ENCODE data around the gene PCDHB8. TPM values are rescaled to one million over a fixed set of nuclear protein-coding genes. Genes with fewer than 3 reads are reported as not detected.
"Not testable (repeated sequence)": the region's sequence is repeated elsewhere in the genome, so short reads cannot be mapped to it uniquely, and the experiment has no call there.

PCDHB8 gene
- total and polyA plus RNA-seq, 2 donors (not counting 3 experiments of a cell fraction or from before 2014, with no cell fraction given): 0.25 to 0.53 TPM

DNA sequence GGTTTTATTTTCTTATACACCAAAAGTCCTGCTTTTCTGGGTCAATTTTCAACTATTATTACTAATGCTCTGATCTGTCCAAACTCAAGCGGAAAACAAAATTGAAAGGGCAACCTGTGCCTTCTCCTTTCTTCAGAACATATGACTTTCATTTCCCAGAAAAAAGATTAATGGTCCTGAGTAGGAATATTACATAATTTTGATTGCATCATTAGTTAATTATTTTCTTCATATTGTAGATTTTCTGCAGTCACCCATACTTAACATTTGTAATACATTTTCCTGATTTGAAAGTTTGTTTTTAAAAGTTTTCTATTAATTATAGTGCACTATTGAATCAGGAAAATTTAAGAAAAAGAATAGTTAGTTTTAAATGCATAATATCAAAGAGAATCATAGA, 1.7 kb upstream of the PCDHB8 start:
- ChIA-PET CTCF (no interaction called here), POLR2A (no interaction called here)
- Histone ChIP-seq H3K9me1 (replicated peaks; ENCODE audit: control insufficient read depth, extremely low read depth, insufficient read depth, low read length) (no peaks in the 10 kb centered on the region), H3K4me3 (replicated peaks in 1 of 3; ENCODE audit: insufficient read depth in 1 of 3, low read depth in 1 of 3, low read length in 3 of 3) (no peak overlapping the region), H3K27me3 (ENCODE audit: control insufficient read depth in 2 of 2, insufficient read depth in 2 of 2, low read length in 2 of 2) (no peaks in the 10 kb centered on the region), H3K27ac (ENCODE audit: insufficient read depth, low read depth, low read length) (no peak overlapping the region), H2AFZ (ENCODE audit: low read depth, low read length) (no peak overlapping the region), H4K20me1 (replicated peaks; ENCODE audit: control insufficient read depth, extremely low read depth, insufficient read depth, low read length) (no peaks in the 10 kb centered on the region), H3K9ac (replicated peaks; ENCODE audit: extremely low read depth, insufficient read depth, low read length) (no peak overlapping the region), H3K4me2 (ENCODE audit: insufficient read depth, low read length) (no peak overlapping the region), H3K9me3 (replicated peaks; ENCODE audit: control insufficient read depth, insufficient read depth, low read length) (no peaks in the 10 kb centered on the region), H3K36me3 (ENCODE audit: control insufficient read depth in 2 of 2, extremely low read depth in 1 of 2, insufficient read depth in 2 of 2, low read length in 2 of 2) (no peaks in the 10 kb centered on the region), H3K79me2 (ENCODE audit: control insufficient read depth, insufficient read depth, low read length) (no peaks in the 10 kb centered on the region), H3K4me1 (ENCODE audit: control insufficient read depth, extremely low read depth, insufficient read depth, low read length) (no peaks in the 10 kb centered on the region)
- BruUV-seq (replicated peaks): no TSS peak
- FAIRE-seq: no peak
- DNase-seq (ENCODE audit: low read depth, low spot score): no peak
- no peak for TF ChIP-seq EZH2 (IDR thresholded peaks at IDR 0.05; ENCODE audit: borderline replicate concordance, low read depth, low read length, severe bottlenecking)
- no peak for TF ChIP-seq GATA2 (IDR thresholded peaks at IDR 0.05; ENCODE audit: insufficient read depth, insufficient read length, low read depth, low read length)
- TF ChIP-seq JUN (IDR thresholded peaks at IDR 0.05; ENCODE audit: borderline replicate concordance, insufficient read depth, insufficient read length, low read depth): no peak
- no peak for TF ChIP-seq FOS (IDR thresholded peaks at IDR 0.05; ENCODE audit: borderline replicate concordance, insufficient read depth, low read length)
- TF ChIP-seq, protein P1, sequence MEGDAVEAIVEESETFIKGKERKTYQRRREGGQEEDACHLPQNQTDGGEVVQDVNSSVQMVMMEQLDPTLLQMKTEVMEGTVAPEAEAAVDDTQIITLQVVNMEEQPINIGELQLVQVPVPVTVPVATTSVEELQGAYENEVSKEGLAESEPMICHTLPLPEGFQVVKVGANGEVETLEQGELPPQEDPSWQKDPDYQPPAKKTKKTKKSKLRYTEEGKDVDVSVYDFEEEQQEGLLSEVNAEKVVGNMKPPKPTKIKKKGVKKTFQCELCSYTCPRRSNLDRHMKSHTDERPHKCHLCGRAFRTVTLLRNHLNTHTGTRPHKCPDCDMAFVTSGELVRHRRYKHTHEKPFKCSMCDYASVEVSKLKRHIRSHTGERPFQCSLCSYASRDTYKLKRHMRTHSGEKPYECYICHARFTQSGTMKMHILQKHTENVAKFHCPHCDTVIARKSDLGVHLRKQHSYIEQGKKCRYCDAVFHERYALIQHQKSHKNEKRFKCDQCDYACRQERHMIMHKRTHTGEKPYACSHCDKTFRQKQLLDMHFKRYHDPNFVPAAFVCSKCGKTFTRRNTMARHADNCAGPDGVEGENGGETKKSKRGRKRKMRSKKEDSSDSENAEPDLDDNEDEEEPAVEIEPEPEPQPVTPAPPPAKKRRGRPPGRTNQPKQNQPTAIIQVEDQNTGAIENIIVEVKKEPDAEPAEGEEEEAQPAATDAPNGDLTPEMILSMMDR (IDR thresholded peaks at IDR 0.05; ENCODE audit: extremely low read depth in 1 of 2, insufficient read depth in 1 of 2, low read depth in 1 of 2, low read length in 2 of 2): no peak
- TF ChIP-seq, protein P2, sequence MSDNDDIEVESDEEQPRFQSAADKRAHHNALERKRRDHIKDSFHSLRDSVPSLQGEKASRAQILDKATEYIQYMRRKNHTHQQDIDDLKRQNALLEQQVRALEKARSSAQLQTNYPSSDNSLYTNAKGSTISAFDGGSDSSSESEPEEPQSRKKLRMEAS (IDR thresholded peaks at IDR 0.05; ENCODE audit: insufficient read depth, insufficient read length): no peak
- no peak for TF ChIP-seq MYC (IDR thresholded peaks at IDR 0.05; ENCODE audit: low read depth, low read length)
- TF ChIP-seq POLR2A (IDR thresholded peaks at IDR 0.05; ENCODE audit: low read depth, low read length): no peak
- TF ChIP-seq POLR2AphosphoS5 (IDR thresholded peaks at IDR 0.05; ENCODE audit: insufficient read depth, low read depth, low read length): no peak
- dilution Hi-C loops (cut with MboI; ENCODE audit: extremely low pct_ligation_motif_present, low sequenced_read_pairs) (no loop called here), intact Hi-C loops (cut with micrococcal nuclease) (no loop called here)

DNA sequence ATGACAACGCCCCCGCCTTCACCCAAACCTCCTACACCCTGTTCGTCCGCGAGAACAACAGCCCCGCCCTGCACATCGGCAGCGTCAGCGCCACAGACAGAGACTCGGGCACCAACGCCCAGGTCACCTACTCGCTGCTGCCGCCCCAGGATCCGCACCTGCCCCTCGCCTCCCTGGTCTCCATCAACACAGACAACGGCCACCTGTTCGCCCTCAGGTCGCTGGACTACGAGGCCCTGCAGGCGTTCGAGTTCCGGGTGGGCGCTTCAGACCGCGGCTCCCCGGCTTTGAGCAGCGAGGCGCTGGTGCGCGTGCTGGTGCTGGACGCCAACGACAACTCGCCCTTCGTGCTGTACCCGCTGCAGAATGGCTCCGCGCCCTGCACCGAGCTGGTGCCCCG, 1.8 kb downstream of the PCDHB8 start:
- H3K9ac ChIP-seq (replicated peaks; ENCODE audit: extremely low read depth, insufficient read depth, low read length); H3K4me1 ChIP-seq (ENCODE audit: control insufficient read depth, extremely low read depth, insufficient read depth, low read length); H2AFZ ChIP-seq (ENCODE audit: low read depth, low read length); H3K9me1 ChIP-seq (replicated peaks; ENCODE audit: control insufficient read depth, extremely low read depth, insufficient read depth, low read length); DNase-seq (ENCODE audit: low read depth, low spot score); POLR2A ChIA-PET; FAIRE-seq; BruUV-seq (replicated peaks); H3K36me3 ChIP-seq (ENCODE audit: control insufficient read depth in 2 of 2, extremely low read depth in 1 of 2, insufficient read depth in 2 of 2, low read length in 2 of 2); dilution Hi-C loops (cut with MboI; ENCODE audit: extremely low pct_ligation_motif_present, low sequenced_read_pairs); H3K9me3 ChIP-seq (replicated peaks; ENCODE audit: control insufficient read depth, insufficient read depth, low read length); H3K27ac ChIP-seq (ENCODE audit: insufficient read depth, low read depth, low read length); H3K4me2 ChIP-seq (ENCODE audit: insufficient read depth, low read length); H3K27me3 ChIP-seq (ENCODE audit: control insufficient read depth in 2 of 2, insufficient read depth in 2 of 2, low read length in 2 of 2); H4K20me1 ChIP-seq (replicated peaks; ENCODE audit: control insufficient read depth, extremely low read depth, insufficient read depth, low read length); H3K4me3 ChIP-seq (replicated peaks in 1 of 3; ENCODE audit: insufficient read depth in 1 of 3, low read depth in 1 of 3, low read length in 3 of 3); intact Hi-C loops (cut with micrococcal nuclease); CTCF ChIA-PET; H3K79me2 ChIP-seq (ENCODE audit: control insufficient read depth, insufficient read depth, low read length): not testable (repeated sequence)

DNA sequence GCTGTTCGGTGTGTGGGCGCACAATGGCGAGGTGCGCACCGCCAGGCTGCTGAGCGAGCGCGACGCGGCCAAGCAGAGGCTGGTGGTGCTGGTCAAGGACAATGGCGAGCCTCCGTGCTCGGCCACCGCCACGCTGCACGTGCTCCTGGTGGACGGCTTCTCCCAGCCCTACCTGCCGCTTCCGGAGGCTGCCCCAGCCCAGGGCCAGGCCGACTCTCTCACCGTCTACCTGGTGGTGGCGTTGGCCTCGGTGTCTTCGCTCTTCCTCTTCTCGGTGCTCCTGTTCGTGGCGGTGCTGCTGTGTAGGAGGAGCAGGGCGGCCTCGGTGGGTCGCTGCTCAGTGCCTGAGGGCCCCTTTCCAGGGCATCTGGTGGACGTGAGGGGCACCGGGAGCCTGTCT, 2.3 kb downstream of the PCDHB8 start:
- H3K27me3 ChIP-seq (ENCODE audit: control insufficient read depth in 2 of 2, insufficient read depth in 2 of 2, low read length in 2 of 2); intact Hi-C loops (cut with micrococcal nuclease); H3K9ac ChIP-seq (replicated peaks; ENCODE audit: extremely low read depth, insufficient read depth, low read length); FAIRE-seq; dilution Hi-C loops (cut with MboI; ENCODE audit: extremely low pct_ligation_motif_present, low sequenced_read_pairs); DNase-seq (ENCODE audit: low read depth, low spot score); H2AFZ ChIP-seq (ENCODE audit: low read depth, low read length); H3K36me3 ChIP-seq (ENCODE audit: control insufficient read depth in 2 of 2, extremely low read depth in 1 of 2, insufficient read depth in 2 of 2, low read length in 2 of 2); H3K79me2 ChIP-seq (ENCODE audit: control insufficient read depth, insufficient read depth, low read length); H4K20me1 ChIP-seq (replicated peaks; ENCODE audit: control insufficient read depth, extremely low read depth, insufficient read depth, low read length); H3K4me2 ChIP-seq (ENCODE audit: insufficient read depth, low read length); H3K9me1 ChIP-seq (replicated peaks; ENCODE audit: control insufficient read depth, extremely low read depth, insufficient read depth, low read length); BruUV-seq (replicated peaks); H3K4me1 ChIP-seq (ENCODE audit: control insufficient read depth, extremely low read depth, insufficient read depth, low read length); H3K9me3 ChIP-seq (replicated peaks; ENCODE audit: control insufficient read depth, insufficient read depth, low read length); H3K27ac ChIP-seq (ENCODE audit: insufficient read depth, low read depth, low read length); CTCF ChIA-PET; H3K4me3 ChIP-seq (replicated peaks in 1 of 3; ENCODE audit: insufficient read depth in 1 of 3, low read depth in 1 of 3, low read length in 3 of 3); POLR2A ChIA-PET: not testable (repeated sequence)
